Astrocyte (in vitro differentiated cells and primary cell): ENCODE results near the gene C15orf62. TPM values are rescaled to one million over a fixed set of nuclear protein-coding genes. Genes with fewer than 3 reads are reported as not detected.

Experiments
- DNase-seq: peaks from one replicate; pipeline ENCODE4 v3.0.0-alpha.2; 2010; ENCODE audit warnings: low read depth
- FAIRE-seq: peaks from 2 replicates; lab custom pipeline; 2011; peaks lifted over from hg19 to GRCh38; lab: Jason Lieb, UNC
- H2AFZ ChIP-seq: 2 replicates; pipeline ENCODE4 v1.6.0; 2012; ENCODE audit warnings: low read depth, low read length, inconsistent platforms
- H3K27ac ChIP-seq: 2 replicates; pipeline ENCODE4 v1.5.1; 2011; ENCODE audit warnings: low read depth, low read length, inconsistent platforms
- H3K27me3 ChIP-seq: 2 replicates; pipeline ENCODE4 v1.6.0; 2011; ENCODE audit warnings: low read length, inconsistent platforms; ENCODE audit not compliant: insufficient read depth
- H3K36me3 ChIP-seq: 2 replicates; pipeline ENCODE4 v1.5.1; 2011; ENCODE audit warnings: low read length, inconsistent platforms; ENCODE audit not compliant: insufficient read depth
- H3K4me1 ChIP-seq: 2 replicates; pipeline ENCODE4 v1.5.1; 2011; ENCODE audit warnings: low read length, inconsistent platforms; ENCODE audit not compliant: insufficient read depth
- H3K4me2 ChIP-seq: 2 replicates; pipeline ENCODE4 v1.6.0; 2012; ENCODE audit warnings: low read length, inconsistent platforms
- H3K4me3 ChIP-seq: 2 replicates; pipeline ENCODE4 v1.5.1; 2011; ENCODE audit warnings: low read depth, mild to moderate bottlenecking, low read length, inconsistent platforms; ENCODE audit not compliant: insufficient read depth
- H3K79me2 ChIP-seq: 2 replicates; pipeline ENCODE4 v1.6.0; 2012; ENCODE audit warnings: mild to moderate bottlenecking, low read length, inconsistent platforms; ENCODE audit not compliant: insufficient read depth
- H3K9ac ChIP-seq: 2 replicates; pipeline ENCODE4 v1.6.0; 2012; ENCODE audit warnings: mild to moderate bottlenecking, low read length, inconsistent platforms
- H3K9me3 ChIP-seq: 2 replicates; pipeline ENCODE4 v1.5.1; 2012; ENCODE audit warnings: low read depth, mild to moderate bottlenecking, low read length, inconsistent platforms; ENCODE audit not compliant: insufficient read depth
- H4K20me1 ChIP-seq: 2 replicates; pipeline ENCODE4 v1.6.0; 2012; ENCODE audit warnings: low read length, inconsistent platforms; ENCODE audit not compliant: insufficient read depth
- H3K27ac Mint-ChIP-seq: one replicate; pipeline ENCODE4 v1.8.0; 2021; ENCODE audit warnings: mild to moderate bottlenecking, mixed read lengths; ENCODE audit not compliant: unreplicated experiment
- H3K27me3 Mint-ChIP-seq: one replicate; pipeline ENCODE4 v1.8.0; 2021; ENCODE audit warnings: low read depth, mixed read lengths; ENCODE audit not compliant: unreplicated experiment
- H3K36me3 Mint-ChIP-seq: one replicate; pipeline ENCODE4 v1.8.0; 2021; ENCODE audit warnings: low read depth, mixed read lengths; ENCODE audit not compliant: unreplicated experiment
- H3K4me1 Mint-ChIP-seq: one replicate; pipeline ENCODE4 v1.8.0; 2021; ENCODE audit warnings: low read depth, mixed read lengths; ENCODE audit not compliant: unreplicated experiment
- H3K4me3 Mint-ChIP-seq: one replicate; pipeline ENCODE4 v1.8.0; 2021; ENCODE audit warnings: mild to moderate bottlenecking, moderate library complexity, mixed read lengths; ENCODE audit not compliant: unreplicated experiment
- H3K9me3 Mint-ChIP-seq: one replicate; pipeline ENCODE4 v1.8.0; 2021; ENCODE audit warnings: mild to moderate bottlenecking, mixed read lengths; ENCODE audit not compliant: unreplicated experiment
- CTCF ChIP-seq: IDR thresholded peaks from 2 replicates; pipeline ENCODE4 v1.5.1; 2011; ENCODE audit warnings: low read depth, mild to moderate bottlenecking, inconsistent platforms, low read length, moderate library complexity; ENCODE audit not compliant: insufficient read depth
- EZH2 ChIP-seq: IDR thresholded peaks from 2 replicates; pipeline ENCODE4 v1.6.1; 2012; ENCODE audit warnings: mild to moderate bottlenecking, low read length, inconsistent platforms; ENCODE audit not compliant: insufficient read depth
- total RNA-seq: library from RNA; stranded (reverse); gene quantifications from 2 replicates; pipeline ENCODE4 v1.2.1, GENCODE V29; 2021

The C15orf62 gene
- total RNA-seq, 1 donor from 2014 or later, result not detected

DNA sequence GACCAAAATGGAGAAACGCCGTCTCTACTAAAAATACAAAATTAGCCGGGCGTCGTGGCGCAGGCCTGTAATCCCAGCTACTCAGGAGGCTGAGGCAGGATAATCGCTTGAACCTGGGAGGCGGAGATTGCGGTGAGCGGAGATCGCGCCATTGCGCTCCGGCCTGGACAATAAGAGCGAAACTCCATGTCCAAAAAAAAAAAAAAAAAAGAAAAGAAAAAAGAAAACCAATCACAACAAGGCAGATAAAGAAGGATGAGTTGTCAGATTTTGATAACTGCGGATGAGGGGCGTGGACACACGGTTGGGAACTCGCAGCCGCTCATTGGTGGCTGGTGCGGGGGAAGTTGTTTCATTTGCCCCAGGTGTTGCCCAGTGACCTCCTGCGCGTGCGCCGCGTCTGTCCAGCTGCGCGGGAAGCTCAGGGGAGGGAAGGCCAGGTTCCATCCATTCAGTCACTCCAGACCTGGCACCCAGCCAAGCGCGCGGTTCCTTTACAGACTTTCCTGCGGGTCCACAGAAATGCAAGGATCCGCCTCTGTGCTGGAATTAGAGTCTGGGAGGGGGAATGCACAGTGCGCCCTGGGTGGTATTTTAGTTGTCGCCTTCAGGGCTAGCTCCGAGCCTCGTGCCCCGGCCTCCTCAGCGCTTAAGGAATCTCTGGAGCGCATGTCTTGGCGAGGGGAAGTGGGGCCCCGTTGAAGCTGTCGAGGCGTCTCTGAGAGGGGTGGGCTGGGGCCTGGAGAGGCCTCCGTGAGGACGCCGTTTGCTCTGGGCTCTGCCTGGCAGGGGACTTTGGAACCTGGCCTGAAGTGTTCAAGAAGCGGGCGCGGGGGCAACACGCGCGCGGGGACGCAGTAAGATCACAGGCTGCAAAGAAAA, 6.6 kb upstream of the C15orf62 start:
- Histone ChIP-seq H4K20me1 (peaks cover 22% of the 10 kb centered on the region), H3K9ac (peak overlapping the region; percentile 59), H3K4me1 (peaks cover 38% of the 10 kb centered on the region), H3K79me2 (no peaks in the 10 kb centered on the region), H2AFZ (peak overlapping the region; percentile 58), H3K4me2 (peak overlapping the region; percentile 95), H3K4me3 (peak overlapping the region; percentile 52), H3K27me3 (no peaks in the 10 kb centered on the region), H3K27ac (no peak overlapping the region), H3K36me3 (no peaks in the 10 kb centered on the region), H3K9me3 (no peaks in the 10 kb centered on the region)
- no peak overlapping the region for H3K27ac Mint-ChIP-seq
- TF ChIP-seq EZH2 (no peak), CTCF (no peak)
- no peaks in the 10 kb centered on the region for H3K27me3 Mint-ChIP-seq
- FAIRE-seq (no peak), DNase-seq (peak; percentile 35)
- H3K36me3 Mint-ChIP-seq, result no peaks in the 10 kb centered on the region
- H3K4me1 Mint-ChIP-seq, result peaks cover 13% of the 10 kb centered on the region
- H3K4me3 Mint-ChIP-seq, result peak overlapping the region; percentile 76
- H3K9me3 Mint-ChIP-seq, result no peaks in the 10 kb centered on the region

- DNase-seq, result peak; percentile 32
- H3K27ac Mint-ChIP-seq, result peak within 1 kb of the TSS; percentile 81
- peaks cover 46% of the 10 kb centered on the region for H3K4me1 ChIP-seq
- peak within 1 kb of the TSS; percentile 76 for H3K4me3 Mint-ChIP-seq
- H3K4me3 ChIP-seq, result peak within 1 kb of the TSS; percentile 52
- H3K27me3 ChIP-seq, result no peaks in the 10 kb centered on the region
- no peaks in the 10 kb centered on the region for H3K79me2 ChIP-seq
- no peak within 1 kb of the TSS for H3K27ac ChIP-seq
- no peaks in the 10 kb centered on the region for H3K36me3 Mint-ChIP-seq
- H3K9me3 Mint-ChIP-seq, result no peaks in the 10 kb centered on the region
- FAIRE-seq, result no peak
- H3K4me2 ChIP-seq, result peak within 1 kb of the TSS; percentile 95
- H2AFZ ChIP-seq, result peak within 1 kb of the TSS; percentile 58
- H3K4me1 Mint-ChIP-seq, result peaks cover 13% of the 10 kb centered on the region
- peak within 1 kb of the TSS; percentile 59 for H3K9ac ChIP-seq
- no peaks in the 10 kb centered on the region for H3K27me3 Mint-ChIP-seq
- H4K20me1 ChIP-seq, result peaks cover 30% of the 10 kb centered on the region
- H3K9me3 ChIP-seq, result no peaks in the 10 kb centered on the region
- TF ChIP-seq CTCF, result no peak
- TF ChIP-seq EZH2, result no peak
- H3K36me3 ChIP-seq, result no peaks in the 10 kb centered on the region
Measured at GRCh38 chr15:40763801-40764628, 5.8 kb upstream of the C15orf62 start, which contains the start of gene GCHFR. GCHFR (plus strand) TSS chr15:40764068; CDS start chr15:40764181, 113 bp downstream.
